AML-193 (cell line): ENCODE data around the gene ZC3H8.
"Not testable (repeated sequence)": the region's sequence is repeated elsewhere in the genome, so short reads cannot be mapped to it uniquely, and the experiment has no call there.

ENCODE experiments used
- DNase-seq, 2 experiments: peaks; one replicate each; lab custom pipeline; 2025; lab: John Stamatoyannopoulos, UW

Gene ZC3H8

GRCh38 chr2:112254466-112255240, at the start of gene ZC3H8:
TSS of gene ZC3H8 (minus strand) at chr2:112255042. CDS start at chr2:112254981, 61 bp downstream.
- DNase-seq = peak; percentile 88 to 90

GRCh38 chr2:112304298-112304941, 49.6 kb upstream of the ZC3H8 start:
- no peak for DNase-seq

GRCh38 chr2:112301973-112302372, 47.1 kb upstream of the ZC3H8 start:
- DNase-seq = no peak

GRCh38 chr2:112301171-112301584, 46.3 kb upstream of the ZC3H8 start:
- no peak for DNase-seq

GRCh38 chr2:112296407-112296806, 41.6 kb upstream of the ZC3H8 start:
- DNase-seq = no peak

- no peak for DNase-seq
Measured at GRCh38 chr2:112295407-112296078, 40.7 kb upstream of the ZC3H8 start.

- no peak for DNase-seq
Measured at GRCh38 chr2:112293636-112294401, 39.0 kb upstream of the ZC3H8 start.

GRCh38 chr2:112290648-112291047, 35.8 kb upstream of the ZC3H8 start:
- DNase-seq = no peak

- no peak for DNase-seq
Measured at GRCh38 chr2:112290088-112290487, 35.2 kb upstream of the ZC3H8 start.

- DNase-seq = not testable (repeated sequence)
Measured at GRCh38 chr2:112283535-112283934, 28.7 kb upstream of the ZC3H8 start.

GRCh38 chr2:112282066-112282465, 27.2 kb upstream of the ZC3H8 start:
- DNase-seq = not testable (repeated sequence)

GRCh38 chr2:112277596-112278220, 22.9 kb upstream of the ZC3H8 start:
- no peak for DNase-seq

- no peak for DNase-seq
Measured at GRCh38 chr2:112276954-112277353, 22.1 kb upstream of the ZC3H8 start.

GRCh38 chr2:112275887-112276773, 21.3 kb upstream of the ZC3H8 start:
- peak; percentile 67 to 73 for DNase-seq

GRCh38 chr2:112275311-112275886, 20.6 kb upstream of the ZC3H8 start, which contains the start of gene ZC3H6:
TSS of gene ZC3H6 (plus strand) at chr2:112275597. CDS start at chr2:112275995, 398 bp downstream.
- DNase-seq = peak; percentile 94 to 96

GRCh38 chr2:112273349-112273748, 18.5 kb upstream of the ZC3H8 start:
- DNase-seq = no peak

- no peak for DNase-seq
Measured at GRCh38 chr2:112272669-112273068, 17.8 kb upstream of the ZC3H8 start.

- DNase-seq = no peak
Measured at GRCh38 chr2:112268547-112268946, 13.7 kb upstream of the ZC3H8 start.

GRCh38 chr2:112262876-112263275, 8.0 kb upstream of the ZC3H8 start:
- no peak for DNase-seq

- no peak for DNase-seq
Measured at GRCh38 chr2:112260295-112260625, 5.4 kb upstream of the ZC3H8 start.
